HG03103 (cell line): ENCODE measurements around the gene KRTAP4-6.
"Not testable (repeated sequence)": the region's sequence is repeated elsewhere in the genome, so short reads cannot be mapped to it uniquely, and the experiment has no call there.

Experiments used
- ATAC-seq: cut with Tn5 transposase; IDR thresholded peaks from one replicate; pipeline ENCODE4 v1.9.1; 2021; ENCODE audit warnings: low read depth; ENCODE audit not compliant: unreplicated experiment

Gene KRTAP4-6

DNA sequence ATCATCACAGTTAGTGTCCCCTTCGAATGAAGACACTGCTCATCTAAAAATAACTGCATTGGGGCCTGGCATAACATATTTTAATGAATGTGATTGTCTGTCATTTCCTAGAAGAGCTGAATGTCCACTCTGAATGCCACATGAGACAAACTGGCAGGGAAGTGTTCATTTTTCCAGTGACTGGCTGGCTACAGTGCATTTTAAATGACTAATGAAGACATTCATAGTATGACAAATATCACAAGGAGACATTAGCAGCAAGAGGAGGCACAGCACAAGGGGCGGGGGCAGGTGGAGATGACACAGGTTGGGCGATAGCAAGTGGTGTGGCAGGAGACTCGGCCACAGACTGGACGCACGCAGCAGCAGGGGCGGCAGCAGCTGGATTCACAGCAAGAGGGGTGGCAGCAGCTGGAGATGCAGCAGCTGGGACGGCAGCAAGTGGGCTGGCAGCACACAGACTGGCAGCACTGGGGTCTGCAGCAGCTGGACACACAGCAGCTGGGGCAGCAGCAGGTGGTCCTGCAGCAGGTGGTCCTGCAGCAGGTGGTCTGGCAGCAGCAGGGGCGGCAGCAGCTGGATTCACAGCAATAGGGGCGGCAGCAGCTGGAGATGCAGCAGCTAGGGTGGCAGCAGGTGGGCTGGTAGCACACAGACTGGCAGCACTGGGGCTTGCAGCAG, 8.8 kb upstream of the KRTAP4-6 start:
- not testable (repeated sequence) for ATAC-seq

DNA sequence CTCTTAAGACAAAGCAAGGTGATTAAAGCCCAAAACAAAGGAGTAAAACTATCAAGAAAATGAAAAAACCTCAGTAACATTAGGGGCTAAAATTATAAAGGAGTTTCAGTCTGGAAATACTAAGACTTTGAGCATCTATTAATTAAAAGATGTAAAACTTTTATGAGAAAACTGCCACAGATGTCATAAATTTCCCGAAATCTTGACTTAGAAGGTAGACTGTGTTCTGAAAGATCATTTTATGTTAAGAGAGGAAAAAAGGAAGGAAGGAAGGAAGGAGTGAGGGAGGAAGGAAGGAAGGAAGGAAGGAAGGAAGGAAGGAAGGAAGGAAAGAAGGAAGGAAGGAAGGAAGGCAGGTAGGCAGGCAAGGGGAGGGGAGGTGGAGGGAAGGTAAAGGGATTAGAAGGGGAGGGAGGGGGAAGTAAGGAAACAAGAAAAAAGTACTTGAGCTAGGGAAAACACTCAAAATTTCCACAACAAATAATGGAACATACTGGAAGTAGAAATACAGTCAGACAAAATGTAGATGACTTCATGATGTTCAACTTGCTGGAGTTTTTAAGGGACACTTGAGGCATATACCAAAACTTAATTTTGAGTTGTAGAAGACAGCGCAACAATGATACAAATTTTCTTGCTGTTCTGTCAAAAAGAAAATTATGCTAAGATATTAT, 7.3 kb upstream of the KRTAP4-6 start:
- no peak for ATAC-seq

DNA sequence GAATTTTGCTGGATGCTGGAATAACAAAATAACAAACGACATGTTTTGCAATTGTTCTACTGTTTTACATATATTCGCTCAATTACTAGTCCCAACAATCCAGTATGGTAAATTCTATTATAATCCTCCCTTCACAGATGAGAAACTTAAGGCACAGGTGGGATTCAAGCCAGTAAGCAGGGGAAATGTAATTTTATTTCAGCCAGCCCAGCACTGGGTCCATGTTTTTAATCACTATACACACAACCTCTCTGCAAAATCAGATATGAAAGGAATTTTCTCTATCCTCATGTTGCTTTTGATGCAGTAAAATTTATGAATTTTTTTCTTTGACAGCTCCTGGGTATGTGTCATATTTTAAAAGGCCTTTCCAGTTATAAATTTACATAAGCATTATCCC, 4.9 kb upstream of the KRTAP4-6 start:
- no peak for ATAC-seq

DNA sequence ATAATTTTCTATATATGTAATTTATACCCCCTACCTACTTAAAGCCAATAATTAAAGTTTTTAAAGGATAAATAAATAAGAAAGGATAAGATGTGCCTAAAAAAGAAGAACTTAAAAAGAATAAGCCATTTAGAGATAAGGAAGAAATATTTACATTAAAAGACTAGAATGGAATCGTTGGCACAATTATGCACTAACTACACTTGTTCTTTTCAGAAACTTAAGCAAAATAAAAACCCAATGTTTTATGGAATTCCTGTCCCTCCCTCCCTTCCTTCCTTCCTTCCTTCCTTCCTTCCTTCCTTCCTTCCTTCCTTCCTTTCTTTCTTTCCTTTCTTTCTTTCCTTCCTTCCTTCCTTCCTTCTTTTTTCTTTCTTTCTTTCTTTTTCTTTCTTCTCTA, 4.5 kb upstream of the KRTAP4-6 start:
- no peak for ATAC-seq

DNA sequence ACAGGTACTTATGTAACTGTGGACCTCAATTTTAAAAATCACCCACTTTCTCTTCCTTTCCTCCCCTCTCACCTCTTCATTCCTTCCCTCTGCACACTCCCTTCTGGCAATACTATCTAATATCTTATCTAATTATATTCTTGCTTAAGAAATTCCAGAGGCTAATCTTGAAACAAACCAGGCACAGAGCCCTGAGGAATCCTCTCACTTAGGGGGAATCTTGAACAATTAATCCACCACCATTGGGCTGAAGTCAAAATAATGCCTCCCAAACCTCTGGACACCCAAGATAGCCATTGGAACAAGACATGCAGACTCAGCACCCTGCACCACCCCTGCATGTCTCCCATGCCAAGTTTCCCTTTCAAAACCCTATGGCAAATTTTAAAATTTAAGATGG, 1.0 kb upstream of the KRTAP4-6 start:
- no peak for ATAC-seq

DNA sequence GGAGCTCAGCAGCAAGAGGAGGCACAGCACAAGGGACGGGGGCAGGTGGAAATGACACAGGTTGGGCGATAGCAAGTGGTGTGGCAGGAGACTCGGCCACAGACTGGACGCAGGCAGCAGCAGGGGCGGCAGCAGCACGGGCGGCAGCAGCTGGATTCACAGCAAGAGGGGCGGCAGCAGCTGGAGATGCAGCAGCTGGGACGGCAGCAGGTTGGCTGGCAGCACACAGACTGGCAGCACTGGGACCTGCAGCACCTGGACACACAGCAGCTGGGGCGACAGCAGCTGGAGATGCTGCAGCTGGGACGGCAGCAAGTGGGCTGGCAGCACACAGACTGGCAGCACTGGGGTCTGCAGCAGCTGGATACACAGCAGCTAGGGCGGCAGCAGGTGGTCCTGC, 479 bp downstream of the KRTAP4-6 start:
- ATAC-seq: not testable (repeated sequence)

DNA sequence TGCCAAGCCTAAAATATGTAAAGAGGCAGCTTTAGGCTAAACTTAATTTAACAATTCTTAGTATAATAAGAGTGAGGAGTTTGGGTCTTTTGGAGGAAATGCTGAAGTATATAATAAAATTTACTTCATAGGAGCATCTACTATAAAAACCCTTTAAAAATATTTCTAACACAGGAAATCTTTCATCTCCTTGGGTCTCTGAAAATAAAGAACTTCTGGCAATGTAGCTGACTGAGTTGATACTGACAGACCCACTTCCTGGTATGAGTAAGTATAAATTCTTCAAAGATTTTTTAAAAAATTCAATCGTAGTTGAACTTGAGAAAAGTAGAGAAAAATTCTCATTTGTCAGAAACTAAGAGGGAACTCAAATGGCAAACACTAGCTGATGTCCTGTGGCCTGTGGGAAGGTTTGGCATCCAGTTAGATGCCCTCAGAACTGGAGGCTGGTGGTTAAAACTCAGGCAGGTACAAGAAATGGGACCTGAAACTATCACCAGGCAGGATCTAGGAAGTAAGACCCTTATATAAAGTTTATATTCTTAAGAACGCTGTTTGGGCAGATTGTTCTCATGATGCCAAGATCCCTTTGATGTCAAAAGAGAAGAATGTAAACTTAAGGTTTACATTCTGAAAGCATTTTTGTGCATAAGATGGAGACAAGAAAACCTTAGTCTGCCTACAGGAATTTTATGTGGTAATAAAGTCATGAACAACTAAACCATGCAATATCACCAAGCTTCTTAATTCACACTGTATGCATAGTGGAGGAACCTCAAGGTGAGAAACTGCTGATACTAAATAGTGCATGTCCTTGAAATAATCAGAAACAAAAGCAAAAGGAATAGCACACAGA, 6.2 kb downstream of the KRTAP4-6 start:
- no peak for ATAC-seq

DNA sequence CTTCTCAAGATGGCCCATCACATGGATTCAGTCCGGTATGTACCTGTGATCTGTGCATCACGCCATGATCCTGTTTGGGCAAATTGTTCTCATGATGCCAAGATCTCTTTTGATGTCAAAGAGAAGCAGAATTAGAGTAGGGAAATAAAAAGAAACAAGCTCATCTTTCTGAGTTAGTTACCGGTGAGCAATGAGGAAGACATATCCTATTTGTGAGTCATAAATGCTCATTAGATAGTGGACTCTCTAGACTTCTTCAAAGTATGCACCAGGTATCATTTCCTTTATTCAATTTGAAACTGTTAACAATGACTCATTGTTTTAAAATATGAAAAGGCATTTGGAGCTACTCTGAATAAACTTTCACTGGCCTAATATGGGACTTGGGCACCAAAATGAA, 8.4 kb downstream of the KRTAP4-6 start:
- ATAC-seq: no peak

DNA sequence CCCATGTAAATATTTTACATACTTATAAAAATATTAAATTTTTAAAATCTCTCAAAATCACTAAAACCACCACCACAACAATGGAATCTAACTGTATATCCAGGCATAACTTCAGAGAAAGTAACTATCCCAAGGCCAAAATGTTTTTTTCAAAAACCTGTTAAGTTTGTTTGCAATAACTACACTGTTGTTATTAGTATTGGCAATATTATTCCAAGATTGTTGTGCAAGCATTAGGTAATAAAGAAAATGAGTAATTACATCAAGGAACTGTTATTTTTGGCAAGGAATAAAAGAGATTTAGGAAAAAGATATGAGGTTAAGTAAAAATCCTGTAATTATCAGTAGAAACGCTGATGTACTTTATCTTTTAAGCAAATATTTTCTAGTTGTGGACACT, 13.0 kb downstream of the KRTAP4-6 start:
- ATAC-seq: no peak

DNA sequence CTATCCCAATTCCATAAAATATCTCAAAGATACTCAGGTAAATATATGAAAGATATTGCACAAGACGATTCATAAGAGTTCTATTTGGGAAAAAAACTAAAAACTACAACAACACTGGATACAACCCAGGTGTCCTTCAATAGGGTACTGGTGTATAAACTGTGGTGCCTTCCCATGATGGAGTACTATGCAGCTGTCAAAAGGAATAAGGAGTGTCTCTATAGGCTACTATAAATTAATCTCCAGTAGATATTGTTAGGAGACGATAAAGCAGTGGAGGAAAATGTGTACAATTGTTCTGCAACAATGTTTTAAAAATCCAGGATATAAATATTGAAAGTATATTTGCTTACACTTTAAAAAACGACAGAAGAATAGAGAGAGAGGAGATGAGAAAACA, 13.9 kb downstream of the KRTAP4-6 start:
- ATAC-seq: no peak

DNA sequence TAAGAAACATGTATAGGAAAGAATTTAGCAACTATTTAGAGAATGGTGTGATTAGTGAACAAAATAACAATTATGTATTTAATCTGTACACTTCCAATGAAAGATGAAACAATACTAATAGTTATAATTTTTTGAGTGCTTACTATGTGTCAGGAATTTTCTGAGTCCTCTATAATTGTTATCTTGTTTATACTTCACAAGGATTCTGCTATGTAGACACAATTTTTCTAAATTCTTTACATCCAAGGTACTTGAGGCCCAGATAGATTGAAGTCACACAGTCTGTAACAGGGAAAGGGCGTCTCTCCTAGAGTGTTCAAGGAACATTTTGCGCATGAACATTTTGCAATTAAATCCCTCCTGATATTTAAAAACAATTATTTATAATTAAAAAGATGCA, 15.3 kb downstream of the KRTAP4-6 start:
- no peak for ATAC-seq

DNA sequence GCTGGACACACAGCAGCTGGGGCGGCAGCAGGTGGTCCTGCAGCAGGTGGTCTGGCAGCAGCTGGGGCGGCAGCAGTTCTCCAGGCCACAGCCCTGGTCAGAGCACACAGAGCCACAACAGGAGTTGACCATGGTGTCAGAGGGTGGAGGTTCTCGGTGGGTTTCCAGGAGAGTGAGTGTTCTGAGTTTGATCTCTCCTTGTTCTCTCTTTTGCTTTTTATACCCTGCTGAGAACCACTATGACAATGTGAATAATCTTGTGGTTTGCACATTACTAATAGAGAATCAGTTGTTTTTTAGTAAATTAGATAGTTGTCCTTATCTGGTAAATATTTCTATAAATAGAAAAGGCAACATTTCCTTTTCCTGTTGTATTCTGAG, 16.4 kb downstream of the KRTAP4-6 start, which contains the start of gene KRTAP4-12:
KRTAP4-12 (minus strand) TSS at position 192 of the 381 bp plus-strand sequence; CDS start at position 132, 60 bp downstream.
- not testable (repeated sequence) for ATAC-seq

DNA sequence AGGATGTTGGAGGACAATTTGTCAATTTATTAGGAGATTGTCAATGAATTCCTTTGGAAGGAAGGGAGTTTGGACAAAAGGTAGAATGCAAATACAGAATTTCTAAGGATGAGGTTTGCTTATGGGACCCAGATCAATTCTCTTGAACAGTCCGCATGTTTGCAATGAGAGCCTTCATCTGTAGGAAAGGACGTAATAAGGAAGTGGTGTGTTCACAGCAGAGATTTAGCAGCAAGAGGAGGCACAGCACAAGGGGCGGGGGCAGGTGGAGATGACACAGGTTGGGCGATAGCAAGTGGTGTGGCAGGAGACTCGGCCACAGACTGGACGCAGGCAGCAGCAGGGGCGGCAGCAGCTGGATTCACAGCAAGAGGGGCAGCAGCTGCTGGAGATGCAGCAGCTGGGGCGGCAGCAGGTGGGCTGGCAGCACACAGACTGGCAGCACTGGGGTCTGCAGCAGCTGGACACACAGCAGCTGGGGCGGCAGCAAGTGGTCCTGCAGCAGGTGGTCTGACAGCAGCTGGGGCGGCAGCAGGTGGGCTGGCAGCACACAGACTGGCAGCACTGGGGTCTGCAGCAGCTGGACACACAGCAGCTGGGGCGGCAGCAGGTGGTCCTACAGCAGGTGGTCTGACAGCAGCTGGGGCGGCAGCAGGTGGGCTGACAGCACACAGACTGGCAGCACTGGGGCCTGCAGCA, 16.9 kb downstream of the KRTAP4-6 start:
- ATAC-seq: not testable (repeated sequence)

DNA sequence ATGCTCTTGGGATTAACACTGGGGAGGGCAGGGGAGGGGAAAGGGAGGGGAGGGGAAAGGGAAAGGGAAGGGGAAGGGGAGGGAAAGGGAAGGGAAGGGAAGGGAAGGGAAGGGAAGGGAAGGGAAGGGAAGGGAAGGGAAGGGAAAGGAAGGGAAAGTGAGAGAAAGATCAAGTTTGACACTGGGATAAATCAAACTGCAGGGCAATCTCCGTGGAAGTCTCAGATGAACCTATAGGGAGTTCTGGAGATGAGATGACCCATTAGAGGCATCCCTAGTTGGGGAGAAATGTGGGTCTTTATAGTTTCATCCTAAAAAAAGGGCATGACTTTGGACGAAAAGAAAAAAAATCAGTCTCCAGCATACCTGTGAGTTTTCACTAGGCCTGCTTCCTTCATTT, 18.6 kb downstream of the KRTAP4-6 start:
- no peak for ATAC-seq

DNA sequence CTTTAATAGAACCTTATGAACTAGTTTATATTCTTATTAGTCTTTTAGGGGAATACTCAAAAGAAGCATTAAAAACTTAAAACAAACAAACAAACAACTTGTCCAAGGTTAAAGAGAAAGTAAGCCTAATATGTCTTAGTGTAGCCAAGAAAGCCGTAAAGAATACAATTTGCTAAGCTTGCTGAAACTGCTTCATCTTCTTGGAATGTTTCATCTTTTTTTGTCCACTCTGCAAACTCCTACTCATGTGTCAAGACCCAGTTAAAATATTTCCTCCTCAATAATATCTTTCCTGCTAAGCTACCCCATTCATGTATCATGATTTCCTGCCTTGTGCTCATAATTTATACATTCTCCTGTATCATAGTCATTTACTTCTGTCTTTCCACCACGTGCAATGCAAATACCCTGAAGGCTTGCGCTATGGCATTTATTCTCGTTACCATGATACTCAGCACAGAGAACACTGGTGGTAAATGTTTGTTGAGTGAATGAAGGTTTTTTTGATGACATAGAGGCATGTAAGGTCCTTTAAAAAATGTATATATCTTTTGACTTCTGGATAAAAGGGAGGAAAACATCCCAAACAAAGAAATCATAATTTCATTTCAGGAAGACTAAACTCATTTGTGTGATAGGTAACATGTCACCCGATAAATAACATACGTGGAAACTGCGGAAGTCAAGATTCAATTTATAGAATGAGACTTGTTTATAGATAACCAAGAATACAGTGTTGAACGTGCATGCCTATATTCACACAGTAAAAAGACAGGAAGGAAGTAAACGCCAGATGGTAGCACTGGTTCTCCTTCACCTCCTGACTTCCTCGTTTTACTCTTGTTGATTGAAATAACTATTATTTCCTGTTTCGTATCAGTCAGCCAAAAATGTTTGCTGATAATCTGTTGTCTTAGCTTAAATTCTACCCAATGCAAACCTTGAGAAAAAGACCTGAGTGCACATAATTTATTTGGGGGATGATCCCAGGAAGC, 20.4 kb downstream of the KRTAP4-6 start:
- ATAC-seq: not testable (repeated sequence)

DNA sequence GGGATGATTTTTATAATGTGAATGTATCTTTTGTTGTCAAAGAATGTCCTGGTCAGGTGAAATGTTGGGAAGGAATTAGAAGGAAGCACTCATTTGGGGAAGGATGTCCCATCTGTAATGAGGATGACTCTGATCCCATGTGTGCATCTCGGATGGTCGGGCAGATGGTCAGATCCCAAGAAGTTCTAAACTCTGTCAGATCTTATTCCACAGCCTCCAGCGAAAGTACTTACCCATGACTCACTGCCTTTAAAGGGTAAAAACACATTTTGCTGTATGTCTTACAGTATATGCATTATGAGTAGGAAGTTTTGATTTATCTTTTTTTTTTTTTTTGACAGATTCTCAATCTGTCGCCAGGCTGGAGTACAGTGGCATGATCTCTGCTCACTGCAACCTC, 21.6 kb downstream of the KRTAP4-6 start:
- ATAC-seq: no peak

DNA sequence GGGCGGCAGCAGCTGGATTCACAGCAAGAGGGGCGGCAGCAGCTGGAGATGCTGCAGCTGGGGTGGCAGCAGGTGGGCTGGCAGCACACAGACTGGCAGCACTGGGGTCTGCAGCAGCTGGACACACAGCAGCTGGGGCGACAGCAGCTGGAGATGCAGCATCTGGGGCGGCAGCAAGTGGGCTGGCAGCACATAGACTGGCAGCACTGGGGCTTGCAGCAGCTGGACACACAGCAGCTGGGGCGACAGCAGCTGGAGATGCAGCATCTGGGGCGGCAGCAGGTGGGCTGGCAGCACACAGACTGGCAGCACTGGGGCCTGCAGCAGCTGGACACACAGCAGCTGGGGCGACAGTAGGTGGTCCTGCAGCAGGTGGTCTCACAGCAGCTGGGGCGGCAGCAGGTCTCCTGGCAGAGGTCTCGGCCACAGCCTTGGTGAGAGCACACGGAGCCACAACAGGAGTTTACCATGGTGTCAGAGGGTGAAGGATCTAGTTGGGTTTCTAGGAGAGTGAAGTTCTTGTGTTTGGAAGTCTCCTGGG, 22.4 kb downstream of the KRTAP4-6 start, which contains the start of gene KRTAP4-11:
KRTAP4-11 (minus strand) TSS at position 528 of the 541 bp plus-strand sequence; CDS start at position 470, 58 bp downstream.
- not testable (repeated sequence) for ATAC-seq

DNA sequence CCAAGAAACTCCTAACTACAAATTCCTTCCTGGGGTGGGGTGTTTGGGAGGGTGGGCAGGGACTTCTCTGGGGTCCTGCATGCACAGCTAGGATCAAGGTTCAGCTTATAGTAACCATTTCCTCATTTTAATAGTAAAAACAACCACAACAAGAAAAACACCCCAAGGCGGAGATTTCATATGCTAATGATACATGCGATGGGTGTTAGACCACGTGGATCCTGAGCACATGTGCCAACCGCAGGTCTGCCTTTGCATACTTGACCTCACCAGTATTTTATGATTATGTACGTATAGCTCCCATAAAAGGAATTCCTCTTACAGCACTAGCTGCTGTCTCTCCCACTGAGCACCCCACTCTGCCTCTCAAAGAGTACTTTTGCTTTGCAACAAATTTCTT, 24.0 kb downstream of the KRTAP4-6 start:
- ATAC-seq: no peak
